PC-3 (cell line): ENCODE data around the gene B2M. TPM values are rescaled to one million over a fixed set of nuclear protein-coding genes. Genes with fewer than 3 reads are reported as not detected.

ENCODE experiments used
- ATAC-seq: fragments of 200-7000 bp; cut with Tn5 transposase; 2 replicates; pipeline ENCODE4 v1.9.1; 2020; ENCODE audit warnings: mild to moderate bottlenecking, moderate library complexity
- BruUV-seq: library from RNA; stranded (reverse); fragments of 400-500 nt; replicated peaks from 2 replicates; lab custom pipeline; 2021; lab: Mats Ljungman, UMichigan
- CTCF ChIA-PET: fragments of 300-600 bp; sonication (Branson Sonifier 250); formaldehyde crosslinking; loops from one replicate; lab custom pipeline; 2022; ENCODE audit warnings: antibody characterized with exemption; lab: Charles Lee
- POLR2A ChIA-PET: fragments of 300-600 bp; sonication (Branson Sonifier 250); formaldehyde crosslinking; loops from one replicate; lab custom pipeline; 2022; ENCODE audit warnings: antibody characterized with exemption; ENCODE audit not compliant: unreplicated experiment; lab: Charles Lee
- DNase-seq: peaks from one replicate; pipeline ENCODE4 v3.0.0-alpha.2; 2015
- H2AFZ ChIP-seq: fragments of 300-600 bp; sonication (generic); 2 replicates; pipeline ENCODE4 v1.6.0; 2016; ENCODE audit warnings: antibody characterized with exemption, low read length
- H3F3A ChIP-seq: fragments of 300-600 bp; sonication (generic); one replicate; pipeline ENCODE4 v1.6.0; 2017; ENCODE audit warnings: antibody characterized with exemption, low read length, control low read depth, mild to moderate bottlenecking; ENCODE audit not compliant: unreplicated experiment
- H3K27ac ChIP-seq: fragments of 300-600 bp; sonication (generic); 2 replicates; pipeline ENCODE4 v1.5.1; 2016; ENCODE audit warnings: mild to moderate bottlenecking, low read length
- H3K27me3 ChIP-seq: fragments of 300-600 bp; sonication (generic); 2 replicates; pipeline ENCODE4 v1.6.1; 2016; ENCODE audit warnings: low read length, mixed read lengths
- H3K36me3 ChIP-seq: fragments of 300-600 bp; sonication (generic); 2 replicates; pipeline ENCODE4 v1.6.1; 2016; ENCODE audit warnings: low read depth, mixed run types, low read length, mixed read lengths
- H3K4me1 ChIP-seq: fragments of 300-600 bp; sonication (generic); 2 replicates; pipeline ENCODE4 v1.5.1; 2016; ENCODE audit warnings: low read length; ENCODE audit not compliant: insufficient read depth
- H3K4me2 ChIP-seq: fragments of 300-600 bp; sonication (generic); 2 replicates; pipeline ENCODE4 v1.6.0; 2016; ENCODE audit warnings: low read length
- H3K4me3 ChIP-seq: fragments of 300-600 bp; sonication (generic); 2 replicates; pipeline ENCODE4 v1.5.1; 2016; ENCODE audit warnings: mild to moderate bottlenecking, low read length, mixed read lengths
- H3K79me2 ChIP-seq: fragments of 300-600 bp; sonication (generic); 2 replicates; pipeline ENCODE4 v1.6.1; 2017; ENCODE audit warnings: low read length, mixed read lengths
- H3K9ac ChIP-seq: fragments of 300-600 bp; sonication (generic); 2 replicates; pipeline ENCODE4 v1.6.0; 2016; ENCODE audit warnings: mild to moderate bottlenecking, low read length
- H3K9me2 ChIP-seq: fragments of 300-600 bp; sonication (generic); replicated peaks from 2 replicates; pipeline ENCODE4 v1.6.1; 2016; ENCODE audit warnings: mixed run types, low read length, mixed read lengths
- H3K9me3 ChIP-seq: fragments of 300-600 bp; sonication (generic); 2 replicates; pipeline ENCODE4 v1.6.1; 2016; ENCODE audit warnings: low read length, mixed read lengths
- H4K20me1 ChIP-seq: fragments of 300-600 bp; sonication (generic); 2 replicates; pipeline ENCODE4 v1.6.1; 2016; ENCODE audit warnings: low read length, mixed read lengths
- EZH2 ChIP-seq: fragments of 300-600 bp; sonication (generic); IDR thresholded peaks from one replicate; pipeline ENCODE4 v1.6.1; 2017; ENCODE audit warnings: antibody characterized with exemption, mild to moderate bottlenecking, low read length; ENCODE audit not compliant: unreplicated experiment
- EZH2phosphoT487 ChIP-seq: fragments of 300-600 bp; sonication (generic); IDR thresholded peaks from 2 replicates; pipeline ENCODE4 v1.6.1; 2018; ENCODE audit warnings: mild to moderate bottlenecking, antibody characterized with exemption, low read length, borderline replicate concordance
- intact Hi-C: fragments of 100-400 bp; cut with micrococcal nuclease; formaldehyde crosslinking; loops from 2 replicates; pipeline ENCODE4 v1.9.0; 2023
- total RNA-seq: library from RNA; depleted of rRNA; stranded (reverse); fragments of >200 nt; gene quantifications from 2 replicates; pipeline ENCODE4 v1.2.3, GENCODE V29; 2014; rRNA removed
- TF ChIP-seq, protein P1 (sequence below): fragments of 300-600 bp; sonication (generic); conservative IDR thresholded peaks from 2 replicates; pipeline ENCODE4 v1.5.1; 2017; ENCODE audit warnings: antibody characterized with exemption, low read depth, mild to moderate bottlenecking, low read length

The B2M gene
- total RNA-seq, 1 experiment from 2014 or later = 608 TPM

DNA sequence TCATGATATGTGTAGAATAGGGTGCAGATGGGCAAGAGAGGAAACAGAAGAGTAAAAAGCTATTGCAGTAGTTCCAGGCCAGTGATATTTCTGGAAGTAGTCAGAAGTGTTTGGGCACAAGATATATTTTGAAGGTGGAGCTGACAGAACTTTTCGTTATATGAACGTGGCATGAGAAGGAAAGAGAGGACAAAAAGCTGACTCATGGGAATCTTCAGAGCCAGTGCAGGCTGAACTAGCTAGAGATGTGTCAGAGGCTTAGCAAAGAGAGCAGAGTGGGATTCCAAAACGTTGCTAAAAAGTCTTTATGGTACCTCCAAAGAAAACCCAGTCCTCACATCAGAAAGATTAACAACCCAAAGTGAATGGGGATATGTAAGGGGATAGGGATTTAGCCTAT, 53.7 kb downstream of the B2M start:
- Histone ChIP-seq H3K9me3 (no peaks in the 10 kb centered on the region), H3K4me3 (no peak overlapping the region), H4K20me1 (no peaks in the 10 kb centered on the region), H2AFZ (no peak overlapping the region), H3K4me1 (no peaks in the 10 kb centered on the region), H3K79me2 (no peaks in the 10 kb centered on the region), H3K27me3 (peaks cover under 1% of the 10 kb centered on the region; the same call in 1 of the 2 replicates), H3F3A (no peaks in the 10 kb centered on the region), H3K4me2 (no peak overlapping the region), H3K9me2 (no peaks in the 10 kb centered on the region), H3K9ac (no peak overlapping the region), H3K27ac (no peak overlapping the region), H3K36me3 (no peaks in the 10 kb centered on the region)
- POLR2A ChIA-PET = no interaction called here
- no peak for ATAC-seq
- TF ChIP-seq EZH2 (no peak), EZH2phosphoT487 (no peak)
- TF ChIP-seq, protein P1, sequence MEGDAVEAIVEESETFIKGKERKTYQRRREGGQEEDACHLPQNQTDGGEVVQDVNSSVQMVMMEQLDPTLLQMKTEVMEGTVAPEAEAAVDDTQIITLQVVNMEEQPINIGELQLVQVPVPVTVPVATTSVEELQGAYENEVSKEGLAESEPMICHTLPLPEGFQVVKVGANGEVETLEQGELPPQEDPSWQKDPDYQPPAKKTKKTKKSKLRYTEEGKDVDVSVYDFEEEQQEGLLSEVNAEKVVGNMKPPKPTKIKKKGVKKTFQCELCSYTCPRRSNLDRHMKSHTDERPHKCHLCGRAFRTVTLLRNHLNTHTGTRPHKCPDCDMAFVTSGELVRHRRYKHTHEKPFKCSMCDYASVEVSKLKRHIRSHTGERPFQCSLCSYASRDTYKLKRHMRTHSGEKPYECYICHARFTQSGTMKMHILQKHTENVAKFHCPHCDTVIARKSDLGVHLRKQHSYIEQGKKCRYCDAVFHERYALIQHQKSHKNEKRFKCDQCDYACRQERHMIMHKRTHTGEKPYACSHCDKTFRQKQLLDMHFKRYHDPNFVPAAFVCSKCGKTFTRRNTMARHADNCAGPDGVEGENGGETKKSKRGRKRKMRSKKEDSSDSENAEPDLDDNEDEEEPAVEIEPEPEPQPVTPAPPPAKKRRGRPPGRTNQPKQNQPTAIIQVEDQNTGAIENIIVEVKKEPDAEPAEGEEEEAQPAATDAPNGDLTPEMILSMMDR = no peak
- intact Hi-C loops = no loop called here
- CTCF ChIA-PET = no interaction called here
- no TSS peak for BruUV-seq
- no peak for DNase-seq

Other genes with a start within 250 kb of the B2M start
- gene EIF3J, start 174.4 kb upstream of the B2M start, total RNA-seq = 38.2 and 39.0 TPM in 2 replicates
- gene SPG11, start 47.9 kb upstream of the B2M start, total RNA-seq = 37.2 and 54.1 TPM in 2 replicates
- gene PATL2, start 194 bp upstream of the B2M start, total RNA-seq = 0.15 TPM in 1 of 2 replicates, not detected in the other
- gene TRIM69, start 25.0 kb downstream of the B2M start, total RNA-seq = 8.2 and 10.8 TPM in 2 replicates
- gene TERB2, start 245.2 kb downstream of the B2M start, total RNA-seq = not detected in 2 replicates